HL-60 (cell line): ENCODE measurements around the gene IGFBP2.

Source experiments
- DNase-seq, 2 experiments: peaks; one replicate each; pipeline ENCODE4 v3.0.0-alpha.2; 2010 to 2020; ENCODE audit warnings: low read depth in 1 of 2, low spot score in 1 of 2
- H3K27ac ChIP-seq: fragments of 250-450 bp; sonication (Bioruptor Pico); replicated peaks from 2 replicates; pipeline ENCODE4 v1.5.1; 2020; ENCODE audit warnings: mild to moderate bottlenecking, moderate library complexity
- H3K27me3 ChIP-seq: fragments of 250-450 bp; sonication (Bioruptor Pico); 2 replicates; pipeline ENCODE4 v1.5.1; 2021; ENCODE audit warnings: mild to moderate bottlenecking, moderate library complexity; ENCODE audit not compliant: insufficient read depth, poor library complexity, severe bottlenecking
- H3K4me3 ChIP-seq: replicated peaks from 2 replicates; pipeline ENCODE4 v1.5.1; 2011; ENCODE audit warnings: mild to moderate bottlenecking, control low read depth, low read length; ENCODE audit not compliant: insufficient read depth
- GABPA ChIP-seq: IDR thresholded peaks from 2 replicates; pipeline ENCODE4 v1.6.1; 2012; ENCODE audit warnings: low read depth
- POLR2AphosphoS5 ChIP-seq: IDR thresholded peaks from 2 replicates; pipeline ENCODE4 v1.6.1; 2012; ENCODE audit warnings: low read depth
- SPI1 ChIP-seq: IDR thresholded peaks from 2 replicates; pipeline ENCODE4 v1.6.1; 2012; ENCODE audit warnings: low read depth, mild to moderate bottlenecking, borderline replicate concordance
- TF ChIP-seq, protein P1 (sequence below): IDR thresholded peaks from 2 replicates; pipeline ENCODE4 v1.6.1; 2012; ENCODE audit warnings: low read depth; ENCODE audit not compliant: insufficient replicate concordance
- TF ChIP-seq, protein P2 (sequence below): IDR thresholded peaks from one replicate; pipeline ENCODE4 v1.5.1; 2011; ENCODE audit warnings: low read length, control low read depth, inconsistent platforms; ENCODE audit not compliant: insufficient read depth

Gene IGFBP2

DNA sequence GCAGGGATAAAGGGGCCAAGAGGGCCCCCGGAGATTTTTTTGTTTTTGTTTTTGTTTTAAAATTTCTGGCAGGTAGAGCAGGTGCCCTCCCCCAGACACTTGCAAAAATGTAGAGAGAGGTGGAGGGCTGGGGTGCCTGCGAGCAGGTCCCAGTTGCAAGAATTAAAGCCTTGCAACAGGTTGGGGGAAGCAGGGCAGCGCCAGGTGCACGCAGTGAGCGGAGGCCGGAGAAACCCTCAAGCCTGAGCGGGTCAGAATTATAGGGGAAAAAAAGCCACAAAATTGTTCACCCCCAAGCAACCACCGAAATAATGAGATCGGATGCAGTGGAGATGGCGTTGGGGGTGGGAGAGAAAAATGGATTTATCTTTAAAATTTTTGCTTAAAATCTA, 61.6 kb downstream of the IGFBP2 start:
- Histone ChIP-seq H3K4me3 (no peak overlapping the region), H3K27ac (no peak overlapping the region), H3K27me3 (peaks cover 75% of the 10 kb centered on the region)
- TF ChIP-seq, protein P1, sequence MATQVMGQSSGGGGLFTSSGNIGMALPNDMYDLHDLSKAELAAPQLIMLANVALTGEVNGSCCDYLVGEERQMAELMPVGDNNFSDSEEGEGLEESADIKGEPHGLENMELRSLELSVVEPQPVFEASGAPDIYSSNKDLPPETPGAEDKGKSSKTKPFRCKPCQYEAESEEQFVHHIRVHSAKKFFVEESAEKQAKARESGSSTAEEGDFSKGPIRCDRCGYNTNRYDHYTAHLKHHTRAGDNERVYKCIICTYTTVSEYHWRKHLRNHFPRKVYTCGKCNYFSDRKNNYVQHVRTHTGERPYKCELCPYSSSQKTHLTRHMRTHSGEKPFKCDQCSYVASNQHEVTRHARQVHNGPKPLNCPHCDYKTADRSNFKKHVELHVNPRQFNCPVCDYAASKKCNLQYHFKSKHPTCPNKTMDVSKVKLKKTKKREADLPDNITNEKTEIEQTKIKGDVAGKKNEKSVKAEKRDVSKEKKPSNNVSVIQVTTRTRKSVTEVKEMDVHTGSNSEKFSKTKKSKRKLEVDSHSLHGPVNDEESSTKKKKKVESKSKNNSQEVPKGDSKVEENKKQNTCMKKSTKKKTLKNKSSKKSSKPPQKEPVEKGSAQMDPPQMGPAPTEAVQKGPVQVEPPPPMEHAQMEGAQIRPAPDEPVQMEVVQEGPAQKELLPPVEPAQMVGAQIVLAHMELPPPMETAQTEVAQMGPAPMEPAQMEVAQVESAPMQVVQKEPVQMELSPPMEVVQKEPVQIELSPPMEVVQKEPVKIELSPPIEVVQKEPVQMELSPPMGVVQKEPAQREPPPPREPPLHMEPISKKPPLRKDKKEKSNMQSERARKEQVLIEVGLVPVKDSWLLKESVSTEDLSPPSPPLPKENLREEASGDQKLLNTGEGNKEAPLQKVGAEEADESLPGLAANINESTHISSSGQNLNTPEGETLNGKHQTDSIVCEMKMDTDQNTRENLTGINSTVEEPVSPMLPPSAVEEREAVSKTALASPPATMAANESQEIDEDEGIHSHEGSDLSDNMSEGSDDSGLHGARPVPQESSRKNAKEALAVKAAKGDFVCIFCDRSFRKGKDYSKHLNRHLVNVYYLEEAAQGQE: no peak
- TF ChIP-seq, protein P2, sequence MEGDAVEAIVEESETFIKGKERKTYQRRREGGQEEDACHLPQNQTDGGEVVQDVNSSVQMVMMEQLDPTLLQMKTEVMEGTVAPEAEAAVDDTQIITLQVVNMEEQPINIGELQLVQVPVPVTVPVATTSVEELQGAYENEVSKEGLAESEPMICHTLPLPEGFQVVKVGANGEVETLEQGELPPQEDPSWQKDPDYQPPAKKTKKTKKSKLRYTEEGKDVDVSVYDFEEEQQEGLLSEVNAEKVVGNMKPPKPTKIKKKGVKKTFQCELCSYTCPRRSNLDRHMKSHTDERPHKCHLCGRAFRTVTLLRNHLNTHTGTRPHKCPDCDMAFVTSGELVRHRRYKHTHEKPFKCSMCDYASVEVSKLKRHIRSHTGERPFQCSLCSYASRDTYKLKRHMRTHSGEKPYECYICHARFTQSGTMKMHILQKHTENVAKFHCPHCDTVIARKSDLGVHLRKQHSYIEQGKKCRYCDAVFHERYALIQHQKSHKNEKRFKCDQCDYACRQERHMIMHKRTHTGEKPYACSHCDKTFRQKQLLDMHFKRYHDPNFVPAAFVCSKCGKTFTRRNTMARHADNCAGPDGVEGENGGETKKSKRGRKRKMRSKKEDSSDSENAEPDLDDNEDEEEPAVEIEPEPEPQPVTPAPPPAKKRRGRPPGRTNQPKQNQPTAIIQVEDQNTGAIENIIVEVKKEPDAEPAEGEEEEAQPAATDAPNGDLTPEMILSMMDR: no peak
- TF ChIP-seq SPI1 (no peak), GABPA (no peak), POLR2AphosphoS5 (no peak)
- no peak for DNase-seq

DNA sequence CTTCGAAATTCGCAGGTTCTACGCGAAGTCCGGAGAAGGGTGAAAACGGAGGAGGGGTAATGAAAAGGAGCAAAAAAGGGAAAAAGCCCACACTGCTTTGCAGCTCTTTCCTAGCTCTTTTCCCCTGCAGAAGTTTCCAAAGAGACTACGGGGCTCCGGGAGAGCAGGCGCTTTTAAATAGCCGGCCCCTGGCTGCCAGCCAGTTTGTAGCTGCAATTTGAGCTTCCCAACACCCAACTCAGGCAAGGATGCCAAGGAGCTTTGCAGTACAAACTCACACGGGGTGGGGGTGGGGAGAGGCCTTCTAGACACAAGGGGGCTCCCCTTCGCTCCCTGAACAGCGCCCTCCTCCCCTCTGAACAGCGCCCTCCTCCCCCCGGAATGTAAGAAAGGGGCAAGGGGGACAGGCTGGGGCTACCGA, 62.2 kb downstream of the IGFBP2 start, which contains the start of gene IGFBP5:
IGFBP5 (minus strand) TSS at position 149 of the 421 bp plus-strand sequence. CDS start 774 bp downstream, outside the sequence.
- H3K27me3 ChIP-seq: peaks cover 72% of the 10 kb centered on the region
- DNase-seq: no peak

DNA sequence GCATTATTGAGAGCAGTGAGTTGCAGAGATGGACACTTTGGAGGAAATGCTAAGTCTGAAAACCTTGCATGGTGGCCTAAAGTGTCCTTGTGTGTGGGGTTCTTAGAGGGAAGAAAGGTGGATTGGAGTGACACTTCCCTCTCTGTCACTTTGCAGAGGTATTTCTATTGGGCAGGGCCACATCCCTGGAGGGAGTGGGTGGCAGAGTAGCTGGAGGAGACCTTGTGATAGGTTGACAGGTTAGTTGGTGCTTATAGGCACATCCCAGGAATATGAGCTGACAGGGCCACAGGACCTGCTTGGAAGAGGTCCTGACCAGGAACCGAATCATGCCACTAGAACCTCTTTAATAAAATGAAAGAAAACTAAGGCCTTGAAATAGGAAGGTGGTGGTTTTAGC, 63.1 kb downstream of the IGFBP2 start:
- H3K4me3 ChIP-seq: no peak overlapping the region
- H3K27me3 ChIP-seq: peaks cover 73% of the 10 kb centered on the region
- no peak for DNase-seq
- TF ChIP-seq, protein P2: no peak
- TF ChIP-seq SPI1 (no peak), POLR2AphosphoS5 (no peak), GABPA (no peak)
- TF ChIP-seq, protein P1: no peak
- H3K27ac ChIP-seq: no peak overlapping the region

More for the DNA sequence above, 62.2 kb downstream of the IGFBP2 start, which contains the start of gene IGFBP5:
- Histone ChIP-seq H3K4me3 (no peak within 1 kb of the TSS), H3K27ac (no peak within 1 kb of the TSS)
- no peak for TF ChIP-seq SPI1
- TF ChIP-seq, protein P1: no peak
- TF ChIP-seq, protein P2: no peak
- TF ChIP-seq POLR2AphosphoS5: no peak
